IMR-90 (cell line): ENCODE data around the gene MUC6. TPM values are rescaled to one million over a fixed set of nuclear protein-coding genes. Genes with fewer than 3 reads are reported as not detected.

ENCODE experiments used
- ATAC-seq: fragments of 200-7000 bp; cut with Tn5 transposase; 2 replicates; pipeline ENCODE4 v1.9.1; 2020; ENCODE audit warnings: low read depth, mild to moderate bottlenecking, moderate library complexity
- BruUV-seq: library from RNA; stranded (reverse); fragments of 400-500 nt; replicated peaks from 2 replicates; lab custom pipeline; 2021; lab: Mats Ljungman, UMichigan
- CTCF ChIA-PET: fragments of 300-600 bp; formaldehyde crosslinking; extraction: SDS; loops from one replicate; lab custom pipeline; 2021; ENCODE audit warnings: antibody characterized with exemption; lab: Yijun Ruan, JAX
- POLR2A ChIA-PET: fragments of 300-600 bp; sonication (Branson Sonifier 250); formaldehyde crosslinking; loops from one replicate; lab custom pipeline; 2022; ENCODE audit warnings: antibody characterized with exemption; ENCODE audit not compliant: unreplicated experiment; lab: Charles Lee
- DNase-seq: peaks from one replicate; pipeline ENCODE4 v3.0.0; 2013
- H2AFZ ChIP-seq: replicated peaks from 2 replicates; pipeline ENCODE3; 2013; ENCODE audit warnings: low read length, mild to moderate bottlenecking; ENCODE audit not compliant: poor library complexity
- H2AK5ac ChIP-seq: 2 replicates; pipeline ENCODE4 v1.6.1; 2013; ENCODE audit warnings: low read depth, low read length, inconsistent platforms
- H2AK9ac ChIP-seq: replicated peaks from 2 replicates; pipeline ENCODE3; 2013; ENCODE audit warnings: mild to moderate bottlenecking, low read depth, low read length, moderate library complexity; ENCODE audit not compliant: poor library complexity
- H2BK120ac ChIP-seq: 2 replicates; pipeline ENCODE4 v1.6.1; 2013; ENCODE audit warnings: low read depth, low read length, inconsistent platforms
- H2BK15ac ChIP-seq: 3 replicates; pipeline ENCODE4 v1.6.1; 2013; ENCODE audit warnings: low read depth, low read length, inconsistent platforms
- H2BK20ac ChIP-seq: 2 replicates; pipeline ENCODE4 v1.6.1; 2013; ENCODE audit warnings: low read depth, mild to moderate bottlenecking, inconsistent platforms, low read length, moderate library complexity
- H2BK5ac ChIP-seq: 2 replicates; pipeline ENCODE4 v1.6.1; 2013; ENCODE audit warnings: mild to moderate bottlenecking, low read depth, low read length, inconsistent platforms; ENCODE audit not compliant: poor library complexity, severe bottlenecking
- H3K14ac ChIP-seq: replicated peaks from 2 replicates; pipeline ENCODE4 v1.6.1; 2013; ENCODE audit warnings: low read depth, low read length, inconsistent platforms
- H3K18ac ChIP-seq: 2 replicates; pipeline ENCODE4 v1.6.1; 2013; ENCODE audit warnings: low read depth, low read length, control low read depth
- H3K23ac ChIP-seq: 2 replicates; pipeline ENCODE4 v1.6.1; 2013; ENCODE audit warnings: low read depth, low read length, inconsistent platforms
- H3K27ac ChIP-seq: 2 replicates; pipeline ENCODE4 v1.5.1; 2013; ENCODE audit warnings: mild to moderate bottlenecking, control low read depth, low read length; ENCODE audit not compliant: insufficient read depth
- H3K27me3 ChIP-seq: 2 replicates; pipeline ENCODE4 v1.6.1; 2013; ENCODE audit warnings: low read length; ENCODE audit not compliant: control insufficient read depth, insufficient read depth
- H3K36me3 ChIP-seq: 2 replicates; pipeline ENCODE4 v1.6.1; 2013; ENCODE audit warnings: low read length, mixed read lengths; ENCODE audit not compliant: control insufficient read depth, insufficient read depth
- H3K4ac ChIP-seq: 2 replicates; pipeline ENCODE4 v1.6.1; 2013; ENCODE audit warnings: low read depth, low read length, inconsistent platforms
- H3K4me1 ChIP-seq: 2 replicates; pipeline ENCODE4 v1.6.1; 2013; ENCODE audit warnings: low read length, mixed read lengths; ENCODE audit not compliant: control insufficient read depth, insufficient read depth
- H3K4me2 ChIP-seq: 2 replicates; pipeline ENCODE4 v1.6.1; 2013; ENCODE audit warnings: low read depth, mild to moderate bottlenecking, control low read depth, low read length, moderate library complexity
- H3K4me3 ChIP-seq: 2 replicates; pipeline ENCODE4 v1.5.1; 2013; ENCODE audit warnings: low read depth, mild to moderate bottlenecking, control low read depth, low read length, moderate library complexity; ENCODE audit not compliant: insufficient read depth
- H3K56ac ChIP-seq: 2 replicates; pipeline ENCODE4 v1.6.1; 2013; ENCODE audit warnings: low read length, inconsistent platforms; ENCODE audit not compliant: insufficient read depth; ENCODE audit errors: extremely low read depth
- H3K79me1 ChIP-seq, 2 experiments: 2 replicates each; pipeline ENCODE4 v1.6.1; 2013; ENCODE audit warnings: low read length in 2 of 2, inconsistent platforms in 1 of 2, low read depth in 1 of 2
- H3K9ac ChIP-seq: 2 replicates; pipeline ENCODE4 v1.6.1; 2013; ENCODE audit warnings: low read depth, low read length, control low read depth
- H3K9me1 ChIP-seq: 2 replicates; pipeline ENCODE4 v1.6.1; 2013; ENCODE audit warnings: low read length, inconsistent platforms; ENCODE audit not compliant: insufficient read depth
- H3K9me3 ChIP-seq: 2 replicates; pipeline ENCODE4 v1.6.1; 2013; ENCODE audit warnings: low read length; ENCODE audit not compliant: control insufficient read depth, insufficient read depth
- H4K20me1 ChIP-seq: 2 replicates; pipeline ENCODE4 v1.6.1; 2013; ENCODE audit warnings: low read length, inconsistent platforms; ENCODE audit not compliant: insufficient read depth
- H4K5ac ChIP-seq: 2 replicates; pipeline ENCODE4 v1.6.1; 2013; ENCODE audit warnings: mild to moderate bottlenecking, low read depth, low read length, control low read depth
- H4K8ac ChIP-seq, 2 experiments: 2 replicates each; pipeline ENCODE4 v1.6.1; 2013; ENCODE audit warnings: low read depth in 2 of 2, low read length in 2 of 2, control low read depth in 1 of 2, inconsistent platforms in 1 of 2
- H4K91ac ChIP-seq: 2 replicates; pipeline ENCODE4 v1.6.1; 2013; ENCODE audit warnings: low read depth, low read length, inconsistent platforms; ENCODE audit not compliant: insufficient read depth
- BHLHE40 ChIP-seq: fragments of 150-350 bp; IDR thresholded peaks from 2 replicates; pipeline ENCODE4 v1.6.1; 2016; ENCODE audit warnings: mild to moderate bottlenecking, low read depth, low read length
- CEBPB ChIP-seq: IDR thresholded peaks from 2 replicates; pipeline ENCODE4 v1.6.1; 2012; ENCODE audit warnings: low read depth, low read length, improper control_type of control experiment
- CHD1 ChIP-seq: IDR thresholded peaks from 2 replicates; pipeline ENCODE4 v1.6.1; 2012; ENCODE audit warnings: low read depth, low read length, improper control_type of control experiment
- FOS ChIP-seq: fragments of 150-350 bp; IDR thresholded peaks from 2 replicates; pipeline ENCODE4 v1.6.1; 2016; ENCODE audit warnings: low read depth, low read length
- MAFK ChIP-seq: IDR thresholded peaks from 2 replicates; pipeline ENCODE4 v1.6.1; 2012; ENCODE audit warnings: low read depth, low read length, improper control_type of control experiment
- MAZ ChIP-seq: IDR thresholded peaks from 2 replicates; pipeline ENCODE4 v1.6.1; 2012; ENCODE audit warnings: low read depth, mild to moderate bottlenecking, low read length, improper control_type of control experiment, moderate library complexity, borderline replicate concordance
- MXI1 ChIP-seq: IDR thresholded peaks from 2 replicates; pipeline ENCODE4 v1.6.1; 2012; ENCODE audit warnings: low read depth, mild to moderate bottlenecking, low read length, moderate library complexity, borderline replicate concordance
- NFE2L2 ChIP-seq: fragments of 150-350 bp; IDR thresholded peaks from 2 replicates; pipeline ENCODE4 v1.6.1; 2016; ENCODE audit warnings: low read depth, mild to moderate bottlenecking, low read length
- POLR2A ChIP-seq: IDR thresholded peaks from 2 replicates; pipeline ENCODE4 v1.6.1; 2012; ENCODE audit warnings: mild to moderate bottlenecking, low read depth, low read length
- RAD21 ChIP-seq: IDR thresholded peaks from 2 replicates; pipeline ENCODE4 v1.6.1; 2012; ENCODE audit warnings: low read length, improper control_type of control experiment
- RCOR1 ChIP-seq: IDR thresholded peaks from 2 replicates; pipeline ENCODE4 v1.6.1; 2012; ENCODE audit warnings: mild to moderate bottlenecking, low read length, improper control_type of control experiment; ENCODE audit not compliant: insufficient replicate concordance
- RFX5 ChIP-seq: IDR thresholded peaks from 2 replicates; pipeline ENCODE4 v1.8.0; 2012; ENCODE audit warnings: low read depth, mild to moderate bottlenecking, low read length, moderate library complexity
- SMC3 ChIP-seq: fragments of 150-350 bp; IDR thresholded peaks from 2 replicates; pipeline ENCODE4 v1.6.1; 2016; ENCODE audit warnings: low read depth, mild to moderate bottlenecking, antibody characterized with exemption, low read length, moderate library complexity
- WGBS, 2 experiments: methylation state at CpG; one replicate each; pipeline versions ENCODE4 v1.1.5 to v1.1.7; 2013; ENCODE audit warnings: missing lambda C conversion rate in 2 of 2; ENCODE audit not compliant: insufficient read length in 1 of 2; ENCODE audit errors: extremely low coverage in 2 of 2; 5-methylcytosine and 5-hydroxymethylcytosine counted together
- dilution Hi-C: fragments of 300-500 bp; cut with HindIII; formaldehyde crosslinking; loops from one replicate; pipeline ENCODE4 v1.14.3; 2018; ENCODE audit warnings: low sequenced_read_pairs; ENCODE audit not compliant: unreplicated experiment
- in situ Hi-C: fragments of 300-500 bp; cut with MboI; formaldehyde crosslinking; loops from 3 replicates; pipeline ENCODE4 v1.14.3; 2019; ENCODE audit warnings: low sequenced_read_pairs, inconsistent platforms, mixed read lengths
- intact Hi-C: fragments of 100-400 bp; cut with micrococcal nuclease; formaldehyde crosslinking; loops from 2 replicates; pipeline ENCODE4 v1.10.0; 2022
- polyA plus RNA-seq, 3 experiments: library from polyadenylated mRNA; depleted of rRNA; stranded (reverse); fragments of >200 nt; gene quantifications; 2 replicates each; pipeline ENCODE4 v1.2.3, GENCODE V29; 2012; ENCODE audit warnings: low replicate concordance in 1 of 3
- total RNA-seq: library from RNA; depleted of rRNA; stranded (reverse); fragments of >200 nt; gene quantifications from 2 replicates; pipeline ENCODE4 v1.2.3, GENCODE V29; 2012
- TF ChIP-seq, protein P1 (sequence below): fragments of 150-350 bp; IDR thresholded peaks from 2 replicates; pipeline ENCODE4 v1.6.1; 2017; ENCODE audit warnings: mild to moderate bottlenecking, antibody characterized with exemption, low read length, low read depth
- TF ChIP-seq, protein P2 (sequence below): fragments of 150-350 bp; IDR thresholded peaks from 2 replicates; pipeline ENCODE4 v1.6.1; 2016; ENCODE audit warnings: low read depth, mild to moderate bottlenecking, low read length, moderate library complexity, borderline replicate concordance
- TF ChIP-seq, protein P3 (sequence below): conservative IDR thresholded peaks from 2 replicates; pipeline ENCODE4 v1.5.1; 2012; ENCODE audit warnings: mild to moderate bottlenecking, low read depth, low read length, improper control_type of control experiment

MUC6 gene
- total and polyA plus RNA-seq, 2 of the 4 experiments (the other 2 are of a cell fraction), result not detected

DNA sequence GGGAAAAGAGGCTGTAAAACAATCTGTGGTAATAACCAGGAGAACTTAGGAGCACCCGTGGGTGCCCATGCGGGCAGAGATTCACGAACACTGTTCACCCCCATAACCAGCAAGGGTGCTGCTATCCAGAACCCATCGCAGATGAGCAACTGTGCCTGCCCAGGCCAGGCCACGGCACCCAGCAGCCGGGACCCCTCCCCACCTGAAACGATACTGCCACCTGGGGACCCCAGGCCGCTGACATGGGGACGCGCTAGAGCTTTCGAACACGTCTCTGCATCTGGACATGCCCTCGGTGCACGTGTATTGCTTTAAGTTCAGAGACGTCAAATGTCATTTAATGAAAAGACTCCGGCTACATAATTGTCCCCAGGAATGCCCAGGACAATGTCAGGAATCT lies 23.9 kb upstream of the MUC6 start:
- dilution Hi-C loops (no loop called here), intact Hi-C loops (no loop called here), in situ Hi-C loops (no loop called here)
- Histone ChIP-seq H4K20me1 (no peaks in the 10 kb centered on the region), H2BK5ac (peak overlapping the region; percentile 71), H3K4me3 (no peak overlapping the region), H2BK20ac (no peak overlapping the region), H4K91ac (no peak overlapping the region), H3K36me3 (no peaks in the 10 kb centered on the region), H3K23ac (no peak overlapping the region), H4K5ac (no peak overlapping the region), H2AK9ac (no peak overlapping the region), H3K9me3 (peaks cover 5% of the 10 kb centered on the region), H3K9me1 (no peaks in the 10 kb centered on the region), H4K8ac (no peak overlapping the region), H3K56ac (no peak overlapping the region), H3K79me1 (no peaks in the 10 kb centered on the region), H2BK15ac (0 out of 3 replicates have a peak overlapping the region, but pooled peaks have one; percentile 56), H3K18ac (peak overlapping the region; percentile 56), H2BK120ac (peak overlapping the region; percentile 5; the same call in 1 of the 2 replicates), H2AK5ac (peak overlapping the region; percentile 80; the same call in 1 of the 2 replicates), H3K27me3 (no peaks in the 10 kb centered on the region; the same call in 1 of the 2 replicates), H3K9ac (no peak overlapping the region), H3K4me1 (peaks cover 12% of the 10 kb centered on the region), H3K4me2 (peak overlapping the region; percentile 61; the same call in 1 of the 2 replicates), H2AFZ (peak overlapping the region; percentile 58), H3K27ac (no peak overlapping the region), H3K14ac (no peak overlapping the region), H3K4ac (peak overlapping the region; percentile 0; the same call in 1 of the 2 replicates)
- DNase-seq (no peak), ATAC-seq (no peak)
- ChIA-PET POLR2A (no interaction called here), CTCF (no interaction called here)
- no peak for TF ChIP-seq RFX5
- no peak for TF ChIP-seq BHLHE40
- no peak for TF ChIP-seq RAD21
- no peak for TF ChIP-seq CEBPB
- TF ChIP-seq FOS, result no peak
- no peak for TF ChIP-seq RCOR1
- TF ChIP-seq MAZ, result no peak
- TF ChIP-seq, protein P1, sequence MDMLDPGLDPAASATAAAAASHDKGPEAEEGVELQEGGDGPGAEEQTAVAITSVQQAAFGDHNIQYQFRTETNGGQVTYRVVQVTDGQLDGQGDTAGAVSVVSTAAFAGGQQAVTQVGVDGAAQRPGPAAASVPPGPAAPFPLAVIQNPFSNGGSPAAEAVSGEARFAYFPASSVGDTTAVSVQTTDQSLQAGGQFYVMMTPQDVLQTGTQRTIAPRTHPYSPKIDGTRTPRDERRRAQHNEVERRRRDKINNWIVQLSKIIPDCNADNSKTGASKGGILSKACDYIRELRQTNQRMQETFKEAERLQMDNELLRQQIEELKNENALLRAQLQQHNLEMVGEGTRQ, result no peak
- no peak for TF ChIP-seq MAFK
- no peak for TF ChIP-seq SMC3
- no peak for TF ChIP-seq CHD1
- TF ChIP-seq, protein P2, sequence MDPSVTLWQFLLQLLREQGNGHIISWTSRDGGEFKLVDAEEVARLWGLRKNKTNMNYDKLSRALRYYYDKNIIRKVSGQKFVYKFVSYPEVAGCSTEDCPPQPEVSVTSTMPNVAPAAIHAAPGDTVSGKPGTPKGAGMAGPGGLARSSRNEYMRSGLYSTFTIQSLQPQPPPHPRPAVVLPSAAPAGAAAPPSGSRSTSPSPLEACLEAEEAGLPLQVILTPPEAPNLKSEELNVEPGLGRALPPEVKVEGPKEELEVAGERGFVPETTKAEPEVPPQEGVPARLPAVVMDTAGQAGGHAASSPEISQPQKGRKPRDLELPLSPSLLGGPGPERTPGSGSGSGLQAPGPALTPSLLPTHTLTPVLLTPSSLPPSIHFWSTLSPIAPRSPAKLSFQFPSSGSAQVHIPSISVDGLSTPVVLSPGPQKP, result no peak
- TF ChIP-seq POLR2A, result no peak
- TF ChIP-seq, protein P3, sequence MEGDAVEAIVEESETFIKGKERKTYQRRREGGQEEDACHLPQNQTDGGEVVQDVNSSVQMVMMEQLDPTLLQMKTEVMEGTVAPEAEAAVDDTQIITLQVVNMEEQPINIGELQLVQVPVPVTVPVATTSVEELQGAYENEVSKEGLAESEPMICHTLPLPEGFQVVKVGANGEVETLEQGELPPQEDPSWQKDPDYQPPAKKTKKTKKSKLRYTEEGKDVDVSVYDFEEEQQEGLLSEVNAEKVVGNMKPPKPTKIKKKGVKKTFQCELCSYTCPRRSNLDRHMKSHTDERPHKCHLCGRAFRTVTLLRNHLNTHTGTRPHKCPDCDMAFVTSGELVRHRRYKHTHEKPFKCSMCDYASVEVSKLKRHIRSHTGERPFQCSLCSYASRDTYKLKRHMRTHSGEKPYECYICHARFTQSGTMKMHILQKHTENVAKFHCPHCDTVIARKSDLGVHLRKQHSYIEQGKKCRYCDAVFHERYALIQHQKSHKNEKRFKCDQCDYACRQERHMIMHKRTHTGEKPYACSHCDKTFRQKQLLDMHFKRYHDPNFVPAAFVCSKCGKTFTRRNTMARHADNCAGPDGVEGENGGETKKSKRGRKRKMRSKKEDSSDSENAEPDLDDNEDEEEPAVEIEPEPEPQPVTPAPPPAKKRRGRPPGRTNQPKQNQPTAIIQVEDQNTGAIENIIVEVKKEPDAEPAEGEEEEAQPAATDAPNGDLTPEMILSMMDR, result no peak
- TF ChIP-seq MXI1, result no peak
- TF ChIP-seq NFE2L2, result no peak
- 79% methylated on average over 9 of the region's 16 CpGs; no CpG with 5 or more reads in 1 of the 2 experiments for WGBS, 2 experiments
- BruUV-seq, result no TSS peak
